ENCODE measurements around the gene STOML1. TPM values are rescaled to one million over a fixed set of nuclear protein-coding genes. Genes with fewer than 3 reads are reported as not detected.

STOML1 gene
- total RNA-seq, 1 donor from 2014 or later, result 23.4 TPM

DNA sequence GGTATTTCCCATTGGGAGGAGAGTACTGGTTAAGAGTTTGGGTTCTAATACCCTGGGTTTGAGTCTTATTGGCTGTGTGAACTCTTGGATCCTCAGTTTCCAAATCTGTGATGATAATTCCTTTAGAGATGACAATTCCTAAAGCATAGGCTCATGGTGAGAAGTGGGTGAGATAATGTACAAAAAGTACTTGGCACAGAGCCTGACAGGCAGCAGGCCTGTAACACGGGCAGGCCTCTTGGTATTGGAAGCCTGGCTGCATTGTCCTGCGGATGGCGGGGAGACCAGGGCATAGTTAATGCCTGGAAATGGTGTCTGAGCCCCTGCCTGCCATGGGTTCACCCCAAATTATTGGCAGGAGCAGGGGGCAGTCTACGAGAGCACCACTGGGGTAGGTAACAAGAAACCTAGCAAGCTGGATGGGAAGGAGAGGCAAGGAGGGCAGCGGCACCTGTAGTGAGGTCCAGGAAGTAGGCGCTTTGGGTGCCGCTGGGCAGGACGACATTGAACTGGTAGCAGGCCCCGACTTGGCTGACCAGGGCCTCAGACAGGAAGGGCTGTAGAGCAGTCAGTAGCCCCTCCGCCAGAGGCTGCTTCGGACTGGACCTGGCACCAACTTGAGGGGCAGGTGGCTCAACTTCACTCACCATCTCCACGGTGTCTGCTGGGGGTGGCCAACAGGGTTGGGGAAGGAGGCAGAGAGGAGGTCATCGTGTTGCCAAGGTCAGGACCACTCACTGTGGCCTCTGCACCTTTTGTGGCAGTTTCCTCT is 7.7 kb downstream of the STOML1 start:
- Histone ChIP-seq H3K27me3 (no peaks in the 10 kb centered on the region), H3K36me3 (no peaks in the 10 kb centered on the region), H3K9me3 (no peaks in the 10 kb centered on the region), H3K27ac (peak overlapping the region; percentile 90), H3K4me1 (peaks cover 59% of the 10 kb centered on the region), H3K4me3 (no peak overlapping the region)
- DNase-seq, result peak; percentile 61
- ATAC-seq, result no peak
- TF ChIP-seq, protein P1, sequence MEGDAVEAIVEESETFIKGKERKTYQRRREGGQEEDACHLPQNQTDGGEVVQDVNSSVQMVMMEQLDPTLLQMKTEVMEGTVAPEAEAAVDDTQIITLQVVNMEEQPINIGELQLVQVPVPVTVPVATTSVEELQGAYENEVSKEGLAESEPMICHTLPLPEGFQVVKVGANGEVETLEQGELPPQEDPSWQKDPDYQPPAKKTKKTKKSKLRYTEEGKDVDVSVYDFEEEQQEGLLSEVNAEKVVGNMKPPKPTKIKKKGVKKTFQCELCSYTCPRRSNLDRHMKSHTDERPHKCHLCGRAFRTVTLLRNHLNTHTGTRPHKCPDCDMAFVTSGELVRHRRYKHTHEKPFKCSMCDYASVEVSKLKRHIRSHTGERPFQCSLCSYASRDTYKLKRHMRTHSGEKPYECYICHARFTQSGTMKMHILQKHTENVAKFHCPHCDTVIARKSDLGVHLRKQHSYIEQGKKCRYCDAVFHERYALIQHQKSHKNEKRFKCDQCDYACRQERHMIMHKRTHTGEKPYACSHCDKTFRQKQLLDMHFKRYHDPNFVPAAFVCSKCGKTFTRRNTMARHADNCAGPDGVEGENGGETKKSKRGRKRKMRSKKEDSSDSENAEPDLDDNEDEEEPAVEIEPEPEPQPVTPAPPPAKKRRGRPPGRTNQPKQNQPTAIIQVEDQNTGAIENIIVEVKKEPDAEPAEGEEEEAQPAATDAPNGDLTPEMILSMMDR (IDR thresholded peaks at IDR 0.05), result no peak
- intact Hi-C loops (cut with DNase I), result no loop called here

DNA sequence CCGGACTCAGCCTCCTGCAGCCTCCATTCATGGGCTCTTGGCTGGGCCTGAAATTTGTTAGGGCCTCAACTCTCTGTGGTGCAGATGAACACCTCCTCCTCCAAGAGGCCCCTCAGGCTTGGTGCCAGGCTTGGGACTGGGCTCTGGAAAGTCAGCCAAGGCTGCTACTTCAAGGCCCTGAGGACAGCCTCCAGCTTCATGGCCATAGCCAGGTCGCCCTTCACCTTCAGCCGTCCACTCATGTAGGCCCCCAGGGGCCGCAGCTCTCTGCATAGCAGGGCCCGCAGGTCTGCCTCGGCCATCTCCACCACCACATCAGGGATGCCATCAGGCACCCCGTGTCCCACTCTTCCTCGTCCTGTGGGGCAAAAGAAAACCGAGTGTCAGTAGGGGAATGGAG is 8.3 kb downstream of the STOML1 start:
- intact Hi-C loops (cut with DNase I), result no loop called here
- Histone ChIP-seq H3K4me3 (no peak overlapping the region), H3K4me1 (peaks cover 56% of the 10 kb centered on the region), H3K27ac (peak overlapping the region; percentile 90), H3K9me3 (no peaks in the 10 kb centered on the region), H3K27me3 (no peaks in the 10 kb centered on the region), H3K36me3 (no peaks in the 10 kb centered on the region)
- ATAC-seq (no peak), DNase-seq (peak; percentile 54)
- TF ChIP-seq, protein P1 (IDR thresholded peaks at IDR 0.05), result no peak

DNA sequence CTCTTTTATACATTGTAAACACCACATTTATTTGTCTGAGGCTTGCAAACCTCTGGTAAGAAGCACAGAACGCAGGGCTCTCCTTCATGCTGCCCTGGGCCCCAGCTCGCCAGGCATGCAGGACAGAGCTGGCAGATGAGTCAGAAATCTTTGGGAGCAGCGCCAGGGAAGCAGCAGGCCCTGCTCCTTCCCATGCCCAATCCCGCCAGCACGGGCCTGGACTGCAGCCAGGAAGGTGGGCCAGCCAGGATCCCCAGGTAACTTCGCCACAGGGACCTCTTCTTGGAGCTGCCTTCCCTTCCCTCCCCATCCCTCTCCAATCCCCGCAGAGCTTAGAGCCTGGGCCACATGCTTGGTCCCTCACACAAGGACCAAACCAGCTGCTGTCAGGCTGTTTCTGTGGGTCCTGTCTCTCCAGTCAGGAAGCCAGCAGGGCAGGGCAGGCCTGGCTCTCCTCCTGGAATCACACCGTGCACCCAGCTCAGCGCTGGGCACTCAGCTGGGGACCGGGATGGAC is 8.8 kb downstream of the STOML1 start:
- Histone ChIP-seq H3K36me3 (no peaks in the 10 kb centered on the region), H3K4me3 (no peak overlapping the region), H3K27ac (peak overlapping the region; percentile 90), H3K9me3 (no peaks in the 10 kb centered on the region), H3K27me3 (no peaks in the 10 kb centered on the region), H3K4me1 (peaks cover 56% of the 10 kb centered on the region)
- intact Hi-C loops (cut with DNase I), result no loop called here
- DNase-seq (peak; percentile 77), ATAC-seq (peak; percentile 16)
- TF ChIP-seq, protein P1 (IDR thresholded peaks at IDR 0.05), result no peak

DNA sequence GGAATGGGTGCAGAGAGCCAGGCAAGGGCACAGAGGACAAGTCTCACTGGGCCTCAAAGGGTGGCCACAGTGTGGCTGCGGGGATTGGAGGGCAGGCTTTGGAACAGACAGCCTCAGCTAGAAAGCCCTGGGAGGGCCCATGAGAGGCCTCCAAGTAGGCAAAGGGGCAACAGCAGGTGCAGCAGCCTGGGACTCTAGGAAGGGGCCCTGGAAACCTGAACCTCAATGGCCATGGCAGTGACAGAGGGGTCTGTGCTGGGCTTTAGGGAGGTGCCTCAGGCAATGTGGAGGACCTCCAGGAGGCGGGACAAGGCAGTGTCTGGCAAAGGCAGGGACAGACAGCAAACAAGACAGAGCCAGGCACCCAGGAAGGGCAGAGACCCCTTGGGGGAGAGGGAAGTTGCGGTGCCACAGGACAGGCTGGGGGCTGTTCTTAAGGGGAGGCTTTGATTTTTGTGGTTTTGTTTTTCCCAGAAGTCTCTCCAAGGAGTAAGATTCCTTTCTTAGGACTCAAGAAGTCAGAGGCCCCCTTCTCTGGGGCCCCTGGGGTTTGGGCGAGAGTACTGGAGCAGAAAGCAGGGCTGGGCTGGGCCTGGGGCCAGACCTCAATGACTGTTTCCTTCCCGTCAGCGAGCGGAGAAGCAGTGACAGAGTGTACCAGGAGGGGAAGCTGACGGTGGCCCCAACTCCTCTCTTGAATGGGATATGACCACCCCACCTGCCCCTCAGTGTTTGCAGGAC is 9.7 kb downstream of the STOML1 start:
- TF ChIP-seq, protein P1 (IDR thresholded peaks at IDR 0.05), result no peak
- no peaks in the 10 kb centered on the region for H3K36me3 ChIP-seq
- H3K4me1 ChIP-seq, result peaks cover 54% of the 10 kb centered on the region
- no peak overlapping the region for H3K4me3 ChIP-seq
- no peaks in the 10 kb centered on the region for H3K9me3 ChIP-seq
- DNase-seq (peak; percentile 91), ATAC-seq (peak; percentile 89)
- H3K27me3 ChIP-seq, result no peaks in the 10 kb centered on the region
- peak overlapping the region; percentile 90 for H3K27ac ChIP-seq
- intact Hi-C loops (cut with DNase I), result no loop called here

DNA sequence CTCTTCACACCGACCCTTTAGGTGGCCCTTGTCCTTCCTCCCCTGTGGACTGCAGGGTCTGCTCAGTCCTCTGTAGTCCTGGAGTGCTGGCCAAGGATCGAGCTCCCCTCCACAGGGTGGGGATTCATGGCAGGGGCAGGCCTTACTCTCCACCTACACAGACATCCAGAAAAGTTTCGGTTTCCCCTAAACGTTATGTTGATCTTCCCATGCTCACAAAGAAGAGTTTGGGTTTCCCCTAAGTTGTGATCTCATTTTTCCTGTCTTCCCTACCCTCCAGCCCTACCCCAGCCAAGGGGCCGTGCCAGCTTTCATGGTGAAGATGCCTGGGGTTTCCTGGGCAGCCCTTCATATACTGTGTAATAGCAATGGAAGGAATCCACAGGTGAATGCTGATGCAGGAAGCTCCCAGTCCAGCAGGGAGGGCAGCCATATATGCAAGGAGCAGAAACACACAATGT is 10.3 kb downstream of the STOML1 start:
- intact Hi-C loops (cut with DNase I), result no loop called here
- Histone ChIP-seq H3K27me3 (no peaks in the 10 kb centered on the region), H3K36me3 (no peaks in the 10 kb centered on the region), H3K27ac (peak overlapping the region; percentile 90), H3K4me3 (no peak overlapping the region), H3K9me3 (no peaks in the 10 kb centered on the region), H3K4me1 (peaks cover 48% of the 10 kb centered on the region)
- DNase-seq (no peak), ATAC-seq (no peak)
- TF ChIP-seq, protein P1 (IDR thresholded peaks at IDR 0.05), result no peak
